Adrenal gland (tissue), 12 donors: ENCODE results near the gene TMEM245. TPM values are rescaled to one million over a fixed set of nuclear protein-coding genes. Genes with fewer than 3 reads are reported as not detected.

ENCODE experiments used
- DNase-seq, 7 donors: peaks; one replicate each; pipeline ENCODE4 v3.0.0-alpha.2; 2019 to 2020
- H3K27ac ChIP-seq, 5 donors: fragments of 200-600 bp; sonication (generic) in 4 of 5; 1 replicate in 3 of 5; 2 replicates in 2 of 5; pipeline versions ENCODE4 v1.5.1 to v1.8.0; 2016 to 2020; ENCODE audit warnings: mild to moderate bottlenecking in 1 of 5
- H3K27me3 ChIP-seq: fragments of 200-600 bp; 2 replicates; pipeline ENCODE4 v1.8.0; 2021
- H3K36me3 ChIP-seq, 2 donors: fragments of 200-600 bp; replicated peaks in 1 of 2; 1 replicate in 1 of 2; 2 replicates in 1 of 2; pipeline versions ENCODE4 v1.5.1 to v1.8.0; 2018 to 2022
- H3K4me1 ChIP-seq, 2 donors: fragments of 200-600 bp; replicated peaks in 1 of 2; 1 replicate in 1 of 2; 2 replicates in 1 of 2; pipeline versions ENCODE4 v1.5.1 to v1.8.0; 2018 to 2021
- H3K4me3 ChIP-seq, 4 donors: fragments of 200-600 bp; sonication (generic) in 3 of 4; one replicate each; pipeline ENCODE4 v1.5.1; 2016 to 2018
- H3K9me3 ChIP-seq, 3 donors: fragments of 200-600 bp; sonication (generic) in 1 of 3; replicated peaks in 1 of 3; 1 replicate in 2 of 3; 2 replicates in 1 of 3; pipeline versions ENCODE4 v1.5.1 to v1.8.0; 2016 to 2021
- POLR2A ChIP-seq, 2 donors: fragments of 450-650 bp; IDR thresholded peaks; one replicate each; pipeline ENCODE4 v1.6.1; 2017; ENCODE audit warnings: antibody characterized with exemption in 2 of 2, mild to moderate bottlenecking in 2 of 2, moderate library complexity in 1 of 2
- WGBS, 4 donors: extraction: QIAGEN DNeasy Blood & Tissue Kit in 2 of 4; methylation state at CpG; one replicate each; pipeline versions ENCODE4 v1.1.5 to v1.1.7; 2013 to 2017; 5-methylcytosine and 5-hydroxymethylcytosine counted together
- intact Hi-C, 2 donors: fragments of 100-400 bp; cut with DNase I; formaldehyde crosslinking; loops; one replicate each; pipeline versions ENCODE4 v1.14.1 to v1.15.0; 2022 to 2023
- polyA plus RNA-seq, 3 donors: library from polyadenylated mRNA; stranded (reverse); fragments of 200-250 nt in 2 of 3; fragments of 350-450 nt in 1 of 3; fragmentation: Illumina TruSeq in 1 of 3; extraction: RNeasy Lipid Tissue Mini Kit (QIAGEN cat#74804) in 1 of 3; gene quantifications; one replicate each; pipeline ENCODE4 v1.2.3, GENCODE V29; 2013 to 2014
- total RNA-seq, 9 donors: library from RNA; depleted of rRNA in 4 of 9; stranded (reverse); fragments of >200 nt in 4 of 9; fragments of 120-200 nt in 1 of 9; fragmentation: NEBNext Ultra II Directional in 1 of 9; extraction: Animal tissue kit (Norgen Biotek cat#: 25700) in 1 of 9; gene quantifications; one replicate each; pipeline versions ENCODE4 v1.1.0 to v1.2.4, GENCODE V29; 2013 to 2023
- TF ChIP-seq, protein P1 (sequence below), 6 experiments: fragments of 450-650 bp in 4 of 6; fragments of 200-600 bp in 2 of 6; sonication (generic) in 1 of 6; IDR thresholded peaks; 1 replicate in 5 of 6; 2 replicates in 1 of 6; pipeline versions ENCODE4 v1.5.1 to v1.8.0; 2016 to 2021; ENCODE audit warnings: antibody characterized with exemption in 6 of 6, mild to moderate bottlenecking in 2 of 6, moderate library complexity in 1 of 6
- donor health status: healthy with polysubstance abuse.
- donor health status: Bipolar disorder and iron deficiency.
- donor health status: DM: yes; HTN: yes; CAD: no.
- donor health status: DM: no; HTN: no; CAD: no.
- donor health status: DM: no; HTN: no; CAD: no.
- donor health status: DM: yes; HTN: yes; CAD: no.

TMEM245 gene
- total and polyA plus RNA-seq, 12 donors: 23.6 to 363 (median 143) TPM

GRCh38 chr9:109005678-109006077 is 114.1 kb downstream of the TMEM245 start:
- Histone ChIP-seq H3K9me3 (peaks cover 0 to 4% (median 0%) of the 10 kb centered on the region in 3 donors), H3K27me3 (no peaks in the 10 kb centered on the region), H3K27ac (no peak overlapping the region), H3K36me3 (no peaks in the 10 kb centered on the region), H3K4me3 (no peak overlapping the region), H3K4me1 (peaks cover 5 to 58% of the 10 kb centered on the region in 2 donors)
- TF ChIP-seq, protein P1, sequence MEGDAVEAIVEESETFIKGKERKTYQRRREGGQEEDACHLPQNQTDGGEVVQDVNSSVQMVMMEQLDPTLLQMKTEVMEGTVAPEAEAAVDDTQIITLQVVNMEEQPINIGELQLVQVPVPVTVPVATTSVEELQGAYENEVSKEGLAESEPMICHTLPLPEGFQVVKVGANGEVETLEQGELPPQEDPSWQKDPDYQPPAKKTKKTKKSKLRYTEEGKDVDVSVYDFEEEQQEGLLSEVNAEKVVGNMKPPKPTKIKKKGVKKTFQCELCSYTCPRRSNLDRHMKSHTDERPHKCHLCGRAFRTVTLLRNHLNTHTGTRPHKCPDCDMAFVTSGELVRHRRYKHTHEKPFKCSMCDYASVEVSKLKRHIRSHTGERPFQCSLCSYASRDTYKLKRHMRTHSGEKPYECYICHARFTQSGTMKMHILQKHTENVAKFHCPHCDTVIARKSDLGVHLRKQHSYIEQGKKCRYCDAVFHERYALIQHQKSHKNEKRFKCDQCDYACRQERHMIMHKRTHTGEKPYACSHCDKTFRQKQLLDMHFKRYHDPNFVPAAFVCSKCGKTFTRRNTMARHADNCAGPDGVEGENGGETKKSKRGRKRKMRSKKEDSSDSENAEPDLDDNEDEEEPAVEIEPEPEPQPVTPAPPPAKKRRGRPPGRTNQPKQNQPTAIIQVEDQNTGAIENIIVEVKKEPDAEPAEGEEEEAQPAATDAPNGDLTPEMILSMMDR (IDR thresholded peaks at IDR 0.05): no peak
- no peak for TF ChIP-seq POLR2A (IDR thresholded peaks at IDR 0.05)
- WGBS, 4 donors: 71 to 83% (median 76%) methylated on average over 3 of the region's 3 CpGs
- intact Hi-C loops: no loop called here
- DNase-seq: no peak

- 76 to 98% (median 95%) methylated on average over 2 of the region's 2 CpGs for WGBS, 4 donors
- no peak for TF ChIP-seq POLR2A (IDR thresholded peaks at IDR 0.05)
- TF ChIP-seq, protein P1 (IDR thresholded peaks at IDR 0.05): no peak
- no peak for DNase-seq
Measured at GRCh38 chr9:109003116-109003515, 116.6 kb downstream of the TMEM245 start.

GRCh38 chr9:109002141-109002540 is 117.6 kb downstream of the TMEM245 start:
- no peak for DNase-seq
- Histone ChIP-seq H3K27me3 (no peaks in the 10 kb centered on the region), H3K27ac (no peak overlapping the region), H3K4me1 (peaks cover 24 to 59% of the 10 kb centered on the region in 2 donors), H3K9me3 (peaks cover 0 to 4% (median 0%) of the 10 kb centered on the region in 3 donors), H3K36me3 (no peaks in the 10 kb centered on the region), H3K4me3 (no peak overlapping the region)
- no peak for TF ChIP-seq POLR2A (IDR thresholded peaks at IDR 0.05)
- TF ChIP-seq, protein P1 (IDR thresholded peaks at IDR 0.05): no peak
- WGBS, 4 donors: 87 to 99% (median 94%) methylated on average over 4 of the region's 4 CpGs
- intact Hi-C loops: no loop called here

More at GRCh38 chr9:109003116-109003515, 116.6 kb downstream of the TMEM245 start:
- no peak overlapping the region for H3K4me3 ChIP-seq
- intact Hi-C loops: no loop called here
- H3K4me1 ChIP-seq: peaks cover 17 to 57% of the 10 kb centered on the region in 2 donors
- H3K27ac ChIP-seq: no peak overlapping the region
- no peaks in the 10 kb centered on the region for H3K36me3 ChIP-seq
- H3K27me3 ChIP-seq: no peaks in the 10 kb centered on the region
- H3K9me3 ChIP-seq: peaks cover 0 to 4% (median 0%) of the 10 kb centered on the region in 3 donors

GRCh38 chr9:109001275-109001676 is 118.5 kb downstream of the TMEM245 start:
- Histone ChIP-seq H3K4me3 (no peak overlapping the region), H3K27me3 (no peaks in the 10 kb centered on the region), H3K36me3 (no peaks in the 10 kb centered on the region), H3K27ac (peak overlapping the region in 1 of 5 donors; percentile 6), H3K9me3 (peaks cover 0 to 4% (median 0%) of the 10 kb centered on the region in 3 donors), H3K4me1 (peaks cover 30 to 67% of the 10 kb centered on the region in 2 donors)
- 76 to 91% (median 86%) methylated on average over 1 of the region's 1 CpG for WGBS, 4 donors
- no peak for TF ChIP-seq POLR2A (IDR thresholded peaks at IDR 0.05)
- TF ChIP-seq, protein P1 (IDR thresholded peaks at IDR 0.05): no peak
- peak in 1 of 7 donors; percentile 32 for DNase-seq
- intact Hi-C loops: no loop called here
